NOMO-1 treated with DMSO at 0.1 percent for 48 hours (cell line): Measurements from ENCODE around the gene KRT82.

ENCODE experiments used
- DNase-seq: peaks from one replicate; lab custom pipeline; 2025; ENCODE audit not compliant: unreplicated experiment; lab: John Stamatoyannopoulos, UW

Gene KRT82

DNA sequence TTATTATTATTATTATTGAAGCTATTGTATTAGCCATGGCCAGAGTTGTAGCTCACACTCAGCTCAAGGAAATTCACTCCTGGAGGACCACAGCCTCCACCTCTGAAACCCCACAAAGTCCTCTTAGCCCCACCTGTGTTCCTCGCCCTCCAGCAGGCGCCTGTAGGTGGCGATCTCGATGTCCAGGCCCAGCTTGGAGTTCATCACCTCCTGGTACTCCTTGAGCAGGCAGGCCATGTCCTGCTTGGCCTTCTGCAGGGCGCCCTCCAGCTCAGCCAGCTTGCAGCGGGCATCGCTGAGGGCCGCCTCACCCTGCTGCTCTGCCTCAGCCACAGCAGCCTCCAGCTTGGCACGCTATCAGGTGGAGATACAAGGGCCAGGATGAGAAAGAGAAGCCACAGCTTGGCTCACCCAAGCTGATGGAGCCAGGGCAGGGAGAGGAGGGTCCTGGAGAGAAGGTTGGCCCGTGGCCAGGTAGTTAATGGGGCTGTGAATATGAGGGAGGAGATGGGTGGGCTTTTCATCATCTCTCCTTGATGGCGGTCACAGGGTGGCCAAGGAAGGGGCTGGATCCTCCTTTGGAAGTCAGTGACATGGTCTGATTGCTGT lies 43.9 kb downstream of the KRT82 start:
- no peak for DNase-seq

DNA sequence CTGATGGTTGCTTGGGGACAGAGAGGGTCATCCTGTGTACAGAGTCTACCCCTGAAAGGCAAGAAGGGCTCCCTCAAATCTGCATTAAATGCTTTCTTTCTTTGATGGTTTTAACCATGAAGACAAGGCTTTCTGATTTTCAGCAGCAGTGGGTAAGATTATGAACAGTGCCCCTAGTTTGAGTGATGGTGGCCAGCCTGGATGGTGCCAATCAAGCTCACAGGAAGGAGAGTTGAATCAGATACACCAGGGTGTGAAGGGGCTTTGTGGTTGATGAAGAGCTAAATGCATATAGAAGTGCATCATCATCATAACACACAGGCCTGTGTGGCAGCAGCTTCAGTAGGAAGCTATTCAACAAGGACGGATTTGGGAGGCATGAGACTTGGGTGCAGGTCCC lies 44.6 kb downstream of the KRT82 start:
- no peak for DNase-seq

DNA sequence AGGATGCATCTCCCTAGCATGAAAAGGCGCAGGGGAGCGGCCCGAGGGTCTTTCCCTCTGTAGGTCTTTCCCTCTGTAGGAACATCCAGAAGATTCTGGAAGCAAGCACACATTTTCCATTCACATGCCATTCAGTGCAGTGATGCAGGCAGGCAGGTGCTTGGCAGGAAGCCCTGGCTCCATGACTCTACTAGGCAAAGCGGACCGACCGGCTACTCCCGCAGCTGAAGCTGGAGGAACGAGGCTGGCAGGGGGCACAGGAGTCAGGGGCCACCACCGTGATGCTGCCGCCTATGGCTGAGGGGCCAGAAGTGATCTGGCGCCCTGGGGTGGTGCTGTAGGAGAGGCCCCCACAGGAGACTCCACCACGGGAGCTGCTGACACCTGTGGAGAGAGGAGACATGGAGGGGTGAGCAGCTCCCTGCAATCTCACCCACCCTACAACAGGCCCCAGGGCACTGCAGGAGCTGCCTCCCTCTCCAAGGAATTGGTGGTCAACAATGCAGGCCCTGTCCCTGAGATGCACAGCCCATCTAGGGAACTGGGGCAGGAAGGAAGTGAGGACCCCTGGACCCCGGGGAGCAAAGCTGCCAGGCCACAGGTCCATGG lies 45.4 kb downstream of the KRT82 start:
- no peak for DNase-seq

DNA sequence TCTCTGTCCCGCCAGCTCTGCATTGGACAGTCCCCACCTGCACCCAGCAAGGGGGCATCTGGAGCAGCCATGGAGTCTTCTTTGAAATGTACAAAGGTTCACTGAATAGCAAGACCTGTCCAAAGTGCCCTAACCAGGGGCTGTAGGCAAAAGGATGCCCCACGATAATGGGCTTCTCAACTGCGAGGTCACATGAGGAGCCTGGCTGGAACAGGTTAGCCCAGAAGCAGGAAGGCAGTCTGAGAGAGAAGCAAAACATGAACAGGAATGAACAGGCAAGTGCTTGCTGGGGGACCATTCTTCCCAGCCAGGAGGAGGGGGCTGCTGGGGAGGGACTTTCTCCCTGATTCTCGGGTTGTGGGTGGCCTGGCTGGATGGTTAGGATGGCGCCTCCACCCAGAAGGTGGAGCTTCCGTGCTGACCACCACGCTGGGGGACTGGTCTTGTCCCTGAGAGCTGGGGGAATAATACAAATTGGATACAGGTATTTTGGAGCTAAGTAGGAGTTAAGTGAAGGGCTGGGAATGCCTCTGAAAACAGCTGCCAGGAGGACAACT lies 46.0 kb downstream of the KRT82 start:
- no peak for DNase-seq

DNA sequence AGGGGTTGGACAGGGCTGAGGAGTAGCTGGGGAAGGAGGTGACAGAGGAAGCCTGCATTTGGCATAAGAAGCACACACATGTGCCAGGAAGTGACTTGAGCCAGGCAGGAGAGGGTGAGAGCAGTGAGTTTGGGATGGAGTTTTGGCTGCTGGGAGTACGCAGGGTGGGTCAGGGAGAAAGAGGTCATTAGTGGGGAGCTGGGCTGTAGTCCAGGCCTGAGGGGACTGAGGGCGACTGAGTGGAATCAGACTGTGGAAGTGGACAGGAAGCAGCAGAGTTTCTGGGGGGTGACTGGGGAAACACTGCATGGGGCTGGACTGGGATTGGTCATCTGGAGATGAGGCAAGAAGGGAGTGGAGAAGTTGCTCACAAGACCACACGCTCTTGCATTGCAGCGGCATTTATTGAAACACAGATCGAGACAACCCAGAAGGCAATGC lies 46.5 kb downstream of the KRT82 start:
- DNase-seq: no peak

DNA sequence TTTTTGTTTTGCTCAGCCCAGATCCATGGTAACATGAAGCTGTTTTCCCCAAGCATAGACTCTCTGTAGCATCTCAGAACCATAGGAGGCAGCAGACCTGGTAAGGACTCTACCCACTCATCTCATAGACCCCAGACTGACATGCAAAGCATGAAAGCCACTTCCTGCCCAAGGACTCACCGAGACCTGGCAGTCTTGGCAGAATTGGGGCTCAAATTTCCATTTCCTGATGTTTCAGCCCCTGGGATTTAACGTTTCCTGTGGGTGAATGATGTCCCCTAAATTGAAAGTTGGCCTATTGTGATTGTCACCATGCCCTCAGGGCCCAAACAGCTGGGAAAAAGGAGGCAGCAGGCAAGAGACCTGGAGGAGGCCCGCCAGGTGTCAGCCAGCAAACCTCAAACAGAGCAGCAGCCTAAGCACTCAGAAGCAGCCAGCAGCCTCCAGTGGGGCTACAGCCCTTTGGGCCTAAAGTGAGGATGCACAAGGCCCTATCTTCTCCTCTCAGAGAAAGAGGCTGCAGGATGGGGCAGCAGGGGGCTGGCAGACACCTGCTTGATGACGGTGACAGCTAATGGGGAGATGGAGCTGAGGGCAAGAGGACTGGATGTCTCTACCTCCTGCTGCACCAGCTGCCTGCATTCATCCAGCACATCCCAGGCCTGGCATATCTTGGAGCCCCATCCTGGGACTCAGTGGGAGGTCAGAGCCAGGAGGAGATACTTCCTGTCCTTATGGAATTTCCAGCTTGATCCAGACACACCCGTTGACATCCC lies 47.4 kb downstream of the KRT82 start:
- no peak for DNase-seq

DNA sequence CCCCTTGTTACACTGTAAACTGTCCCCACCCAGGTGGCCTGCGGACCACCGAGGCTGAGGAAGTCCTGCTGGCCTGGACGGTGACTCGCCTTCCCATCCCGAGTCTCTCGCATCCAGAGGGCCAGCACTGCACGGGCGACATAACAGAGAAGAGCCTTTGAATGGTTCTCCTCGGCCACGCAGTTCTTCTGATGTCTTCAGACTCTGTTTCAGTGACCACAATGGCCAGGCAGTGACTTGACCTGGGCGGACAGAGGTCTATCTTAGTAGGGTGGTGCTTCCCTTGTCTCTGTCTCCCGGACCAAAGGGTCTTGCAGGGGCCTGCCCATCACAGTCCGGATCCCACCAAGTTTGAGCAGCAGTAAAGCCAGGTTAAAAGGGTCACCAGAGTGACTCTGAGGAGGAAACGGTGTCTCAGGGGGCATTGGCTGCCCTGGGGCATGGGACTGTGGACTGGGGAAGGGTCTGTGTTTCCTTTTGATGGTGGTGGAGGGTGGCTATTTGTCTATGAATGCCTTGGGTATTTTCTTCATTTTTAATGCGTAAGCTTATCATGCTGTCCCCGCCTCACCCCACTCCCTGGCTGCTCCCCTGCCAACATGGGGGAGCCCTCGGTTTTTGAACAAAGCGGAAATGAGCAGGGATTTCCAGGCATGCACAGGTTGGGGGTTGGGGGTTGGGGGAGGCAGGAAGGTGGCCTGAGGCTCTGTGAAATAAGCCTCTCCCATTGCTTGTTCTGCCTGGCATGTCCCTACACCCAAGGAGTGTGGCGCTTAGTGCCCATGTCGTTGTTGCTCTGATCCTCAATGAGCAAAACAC lies 49.2 kb downstream of the KRT82 start:
- DNase-seq: no peak

DNA sequence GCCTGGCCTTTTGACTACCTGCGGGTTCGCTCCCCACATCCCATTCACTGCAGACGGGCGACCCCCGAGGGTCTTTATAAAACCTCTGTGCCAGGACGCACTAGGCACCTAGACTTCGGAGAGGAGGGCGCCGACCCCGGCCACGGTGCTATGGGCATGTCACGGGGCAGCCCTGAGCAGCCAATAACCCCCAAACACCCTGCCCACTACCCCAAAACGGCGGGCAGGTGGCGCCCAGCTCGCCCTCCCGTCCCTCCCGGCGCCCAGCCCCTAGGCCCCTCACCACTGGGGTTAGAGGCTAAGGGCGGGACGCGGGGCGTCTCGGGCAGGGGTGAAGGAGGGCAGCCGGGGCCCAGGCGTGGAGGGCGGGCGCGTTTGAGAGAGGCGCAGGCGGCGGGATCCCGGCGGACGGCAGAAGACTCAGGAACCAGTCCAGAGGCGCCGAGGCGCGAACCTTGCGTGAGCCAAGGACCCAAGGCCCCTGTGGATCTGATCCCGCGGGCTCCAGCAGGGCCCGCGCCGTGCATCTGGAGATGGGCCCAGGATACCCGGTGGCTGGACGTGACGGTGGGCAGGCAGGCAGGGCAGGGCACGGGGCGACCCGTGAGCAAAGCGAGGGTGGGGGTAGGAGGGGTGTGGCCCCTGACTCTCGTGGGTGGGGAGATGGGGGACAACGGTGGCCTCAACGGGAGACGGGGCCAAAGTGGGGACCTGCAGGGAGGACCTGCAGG lies 49.9 kb downstream of the KRT82 start:
- DNase-seq: no peak

DNA sequence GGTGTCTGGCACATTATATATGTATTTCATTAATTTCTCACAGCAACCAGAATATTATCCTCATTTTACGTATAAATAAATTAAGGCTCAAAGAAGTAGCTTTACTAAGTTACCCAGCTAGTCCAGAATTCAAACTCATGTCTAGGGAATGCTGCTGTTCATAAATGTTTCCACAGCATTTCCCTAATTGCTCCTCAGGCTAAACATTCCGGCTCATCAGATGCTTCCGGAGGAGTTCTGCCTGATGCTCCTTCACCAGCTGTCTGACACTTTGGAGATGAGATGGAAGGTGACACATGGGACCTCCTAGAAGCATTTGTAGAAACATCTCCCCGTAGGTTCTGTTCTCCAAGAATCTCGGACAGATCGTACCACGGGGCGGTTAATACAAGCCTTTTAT lies 51.0 kb downstream of the KRT82 start:
- DNase-seq: no peak

- DNase-seq: no peak
Measured at GRCh38 chr12:52354200-52354599, 51.9 kb downstream of the KRT82 start.

- no peak for DNase-seq
Measured at GRCh38 chr12:52353766-52354165, 52.4 kb downstream of the KRT82 start.

- DNase-seq: no peak
Measured at GRCh38 chr12:52352951-52353350, 53.2 kb downstream of the KRT82 start.

DNA sequence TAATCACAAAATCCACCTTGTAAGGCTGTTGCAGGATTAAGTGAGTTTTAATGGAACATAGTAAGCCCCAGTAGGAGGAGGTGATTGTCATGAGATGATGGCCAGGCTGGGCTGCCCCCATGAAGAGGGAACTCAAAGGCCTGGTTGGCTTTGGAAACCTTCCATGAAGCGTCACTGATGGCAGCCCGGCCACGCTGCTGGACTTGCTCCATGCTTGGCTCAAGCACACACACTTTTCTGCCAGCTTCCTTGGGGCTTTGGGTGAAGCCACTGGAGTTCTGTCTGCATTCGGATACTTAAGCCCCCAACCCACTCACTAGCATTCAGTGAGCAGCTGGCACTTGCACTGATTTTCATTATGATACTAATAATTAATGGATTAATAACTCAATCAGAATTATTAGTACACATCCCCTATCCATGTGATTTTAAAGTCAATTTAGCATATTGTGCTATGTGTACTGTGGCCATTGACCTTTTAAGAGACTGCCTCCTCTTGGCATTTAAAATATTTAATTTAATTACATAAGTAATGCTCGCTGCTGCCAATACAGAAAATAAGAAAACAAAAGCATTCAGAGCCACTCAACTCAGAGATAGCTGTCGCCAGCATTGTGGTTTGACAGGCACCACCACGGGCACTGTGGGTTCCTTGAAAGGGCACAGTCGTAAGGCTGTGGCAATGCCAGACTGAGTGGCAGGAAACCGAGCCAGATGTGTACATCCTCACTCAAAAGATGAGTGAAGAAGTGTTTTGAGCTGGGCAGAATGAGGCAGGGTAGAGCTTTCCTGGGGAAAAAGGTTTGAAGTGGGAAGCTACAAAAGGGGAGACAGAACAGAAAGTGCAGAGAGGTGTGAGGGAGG lies 54.7 kb downstream of the KRT82 start:
- no peak for DNase-seq

DNA sequence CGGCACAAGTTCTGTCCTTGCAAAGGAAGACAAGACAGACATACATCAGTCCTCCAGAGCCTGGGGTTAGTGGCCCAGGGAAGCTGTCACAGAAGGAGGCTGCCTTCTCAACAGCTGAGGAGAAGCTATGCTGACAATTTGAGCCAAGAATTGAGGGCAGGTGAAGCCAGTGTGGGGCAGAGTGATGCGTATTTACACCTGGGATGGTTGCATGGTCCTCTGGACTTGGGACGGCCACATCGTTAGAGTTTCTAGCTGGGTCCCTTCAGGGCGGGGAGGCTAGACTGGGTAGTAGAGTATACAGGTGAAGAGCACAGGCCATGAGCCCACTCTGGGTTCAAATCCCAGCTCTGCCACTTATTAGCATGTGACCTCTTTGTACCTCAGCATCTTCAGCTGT lies 55.3 kb downstream of the KRT82 start:
- no peak for DNase-seq

- no peak for DNase-seq
Measured at GRCh38 chr12:52350021-52350620, 56.0 kb downstream of the KRT82 start.

GRCh38 chr12:52349196-52349595 lies 56.9 kb downstream of the KRT82 start:
- no peak for DNase-seq

DNA sequence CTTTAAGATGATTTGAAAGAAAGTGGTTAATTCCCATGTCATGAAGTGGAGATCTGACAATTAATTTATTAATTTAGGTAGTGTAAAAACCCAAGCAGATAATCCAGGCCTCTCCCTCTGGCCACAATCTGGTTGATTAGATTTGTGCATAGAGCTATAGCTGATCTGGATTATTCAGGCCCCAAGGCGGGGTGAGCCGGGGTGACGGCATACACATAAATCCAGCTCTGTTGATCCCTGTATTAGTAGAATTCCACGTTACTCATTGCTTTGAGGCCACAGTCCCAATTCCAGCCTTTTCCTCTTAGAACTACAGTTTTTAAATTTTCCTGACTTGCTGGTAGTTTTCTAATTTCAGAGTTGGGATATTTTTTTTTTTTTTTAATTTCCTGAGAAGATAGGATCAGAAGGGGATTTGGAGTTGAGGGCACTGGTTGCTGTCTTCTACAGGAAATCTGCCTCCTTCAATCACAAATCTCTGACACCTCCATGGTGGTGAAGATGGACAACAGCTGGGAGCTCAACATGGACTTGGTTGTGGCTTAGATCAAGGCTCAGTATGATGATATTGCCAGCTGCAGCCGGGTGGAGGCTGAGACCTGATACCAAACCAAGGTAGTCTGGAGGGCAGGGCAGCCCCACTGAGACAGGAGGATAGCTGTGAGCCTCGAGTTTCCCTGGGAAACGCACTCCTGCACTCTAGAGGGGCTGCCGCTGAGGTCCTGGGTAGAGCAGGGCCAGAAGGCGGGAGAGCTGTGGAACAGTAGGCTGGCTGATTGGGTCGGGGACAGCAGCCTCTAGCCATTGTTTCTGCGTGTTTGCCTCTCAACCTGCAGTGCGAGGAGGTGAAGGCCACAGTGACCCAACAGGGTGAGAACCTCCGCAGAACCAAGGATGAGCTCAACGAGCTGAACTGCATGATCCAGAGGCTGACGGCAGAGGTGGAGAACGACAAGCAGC lies 58.3 kb downstream of the KRT82 start:
- no peak for DNase-seq

DNA sequence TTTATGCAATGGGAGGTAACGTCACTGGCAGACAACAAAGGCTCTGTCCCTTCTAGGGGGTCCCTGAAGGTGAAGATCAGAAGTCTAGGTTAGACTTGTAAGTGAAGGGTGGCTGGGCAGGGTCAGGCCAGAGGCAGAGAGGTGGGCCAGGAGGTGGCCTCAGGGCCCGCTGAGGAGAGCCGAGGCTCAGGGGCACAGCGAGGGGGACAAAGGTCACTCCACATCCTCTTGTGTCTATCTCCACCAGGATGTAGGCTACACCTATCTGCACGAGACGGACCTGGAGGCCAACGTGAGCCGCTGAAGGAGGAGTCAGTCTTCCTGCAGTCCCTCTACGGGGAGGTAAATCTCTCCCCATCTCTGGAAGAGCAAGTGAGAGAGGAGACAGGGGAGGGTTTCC lies 59.1 kb downstream of the KRT82 start:
- no peak for DNase-seq
